Measurements from ENCODE around the gene ZMAT5.

- TF ChIP-seq POLR2A (IDR thresholded peaks at IDR 0.05; ENCODE audit: low read depth, low read length) (no peak), POLR2AphosphoS5 (IDR thresholded peaks at IDR 0.05; ENCODE audit: low read depth, low read length) (no peak), SPI1 (IDR thresholded peaks at IDR 0.05; ENCODE audit: low read depth, low read length) (no peak), TAF1 (IDR thresholded peaks at IDR 0.05; ENCODE audit: low read depth, low read length) (no peak)
These were observed 61.2 kb downstream of the ZMAT5 start for GRCh38 chr22:29705651-29706050.
